ENCODE data around the gene INSIG1. TPM values are rescaled to one million over a fixed set of nuclear protein-coding genes. Genes with fewer than 3 reads are reported as not detected.

Gene INSIG1
- total RNA-seq, 2 experiments from 2014 or later = 145 to 164 TPM

- H3K9me3 Mint-ChIP-seq (ENCODE audit: low read depth) = peaks cover 5% of the 10 kb centered on the region
- H3K4me3 Mint-ChIP-seq = no peak overlapping the region
- ATAC-seq (no peak), DNase-seq (no peak)
- no peaks in the 10 kb centered on the region for H3K36me3 Mint-ChIP-seq
- no peaks in the 10 kb centered on the region for H3K4me1 Mint-ChIP-seq
- H3K27me3 Mint-ChIP-seq = no peaks in the 10 kb centered on the region
- CTCF ChIA-PET = no interaction called here
- no peak overlapping the region for H3K27ac Mint-ChIP-seq
Measured at GRCh38 chr7:155351120-155351870, 53.6 kb downstream of the INSIG1 start.

- H3K27me3 Mint-ChIP-seq = no peaks in the 10 kb centered on the region
- H3K4me1 Mint-ChIP-seq = no peaks in the 10 kb centered on the region
- H3K36me3 Mint-ChIP-seq = no peaks in the 10 kb centered on the region
- no peak for ATAC-seq
- no peak for DNase-seq
- H3K9me3 Mint-ChIP-seq (ENCODE audit: low read depth) = peaks cover 5% of the 10 kb centered on the region
- H3K4me3 Mint-ChIP-seq = no peak overlapping the region
- CTCF ChIA-PET = interaction anchor here (1.1 kb wide), 1 partner anchor 424 kb away, joined by 3 read pairs; no protein-coding TSS in a partner anchor
- no peak overlapping the region for H3K27ac Mint-ChIP-seq
Measured at GRCh38 chr7:155352076-155352752, 54.5 kb downstream of the INSIG1 start.

GRCh38 chr7:155352753-155353115 is 55.1 kb downstream of the INSIG1 start:
- no peaks in the 10 kb centered on the region for H3K27me3 Mint-ChIP-seq
- H3K36me3 Mint-ChIP-seq = no peaks in the 10 kb centered on the region
- no peak for ATAC-seq
- no peak for DNase-seq
- no peak overlapping the region for H3K4me3 Mint-ChIP-seq
- H3K27ac Mint-ChIP-seq = no peak overlapping the region
- H3K4me1 Mint-ChIP-seq = no peaks in the 10 kb centered on the region
- CTCF ChIA-PET = interaction anchor here (1.1 kb wide), 1 partner anchor 425 kb away, joined by 3 read pairs; no protein-coding TSS in a partner anchor
- peaks cover 5% of the 10 kb centered on the region for H3K9me3 Mint-ChIP-seq (ENCODE audit: low read depth)

- ATAC-seq (no peak), DNase-seq (no peak)
- Mint-ChIP-seq H3K27ac (no peak overlapping the region), H3K4me1 (no peaks in the 10 kb centered on the region), H3K27me3 (no peaks in the 10 kb centered on the region), H3K36me3 (no peaks in the 10 kb centered on the region), H3K9me3 (ENCODE audit: low read depth) (peaks cover 5% of the 10 kb centered on the region), H3K4me3 (no peak overlapping the region)
- CTCF ChIA-PET = interaction anchor here (1.1 kb wide), 1 partner anchor 9 kb away, joined by 3 read pairs; no protein-coding TSS in a partner anchor
Measured at GRCh38 chr7:155353256-155353897, 55.7 kb downstream of the INSIG1 start.

- Mint-ChIP-seq H3K36me3 (no peaks in the 10 kb centered on the region), H3K4me1 (no peaks in the 10 kb centered on the region), H3K27ac (no peak overlapping the region), H3K27me3 (no peaks in the 10 kb centered on the region), H3K4me3 (no peak overlapping the region), H3K9me3 (ENCODE audit: low read depth) (peaks cover 5% of the 10 kb centered on the region)
- ATAC-seq = no peak
- no peak for DNase-seq
- CTCF ChIA-PET = interaction anchor here (1.1 kb wide), 1 partner anchor 10 kb away, joined by 3 read pairs; no protein-coding TSS in a partner anchor
Measured at GRCh38 chr7:155354371-155355048, 56.8 kb downstream of the INSIG1 start.

GRCh38 chr7:155355176-155355575 is 57.5 kb downstream of the INSIG1 start:
- DNase-seq = no peak
- no peaks in the 10 kb centered on the region for H3K4me1 Mint-ChIP-seq
- no peak overlapping the region for H3K4me3 Mint-ChIP-seq
- CTCF ChIA-PET = no interaction called here
- no peaks in the 10 kb centered on the region for H3K27me3 Mint-ChIP-seq
- peaks cover 5% of the 10 kb centered on the region for H3K9me3 Mint-ChIP-seq (ENCODE audit: low read depth)
- ATAC-seq = no peak
- H3K27ac Mint-ChIP-seq = no peak overlapping the region
- no peaks in the 10 kb centered on the region for H3K36me3 Mint-ChIP-seq

- Mint-ChIP-seq H3K9me3 (ENCODE audit: low read depth) (peaks cover 5% of the 10 kb centered on the region), H3K36me3 (no peaks in the 10 kb centered on the region), H3K4me1 (no peaks in the 10 kb centered on the region), H3K27ac (no peak overlapping the region), H3K27me3 (peaks cover 4% of the 10 kb centered on the region), H3K4me3 (no peak overlapping the region)
- no peak for DNase-seq
- no peak for ATAC-seq
- CTCF ChIA-PET = interaction anchor here (1.2 to 1.5 kb wide), 2 partner anchors 151 to 442 kb away, joined by 3 to 4 read pairs; no protein-coding TSS in a partner anchor
Measured at GRCh38 chr7:155355745-155356144, 58.1 kb downstream of the INSIG1 start.

- no peak for DNase-seq
- no peak for ATAC-seq
- peaks cover 5% of the 10 kb centered on the region for H3K9me3 Mint-ChIP-seq (ENCODE audit: low read depth)
- H3K27me3 Mint-ChIP-seq = peaks cover 10% of the 10 kb centered on the region
- no peaks in the 10 kb centered on the region for H3K36me3 Mint-ChIP-seq
- no peak overlapping the region for H3K4me3 Mint-ChIP-seq
- no peak overlapping the region for H3K27ac Mint-ChIP-seq
- CTCF ChIA-PET = interaction anchor here (0.9 to 2.0 kb wide), 6 partner anchors 12 to 444 kb away, joined by 3 to 8 read pairs (median 4); no protein-coding TSS in a partner anchor
- H3K4me1 Mint-ChIP-seq = no peaks in the 10 kb centered on the region
Measured at GRCh38 chr7:155356323-155357105, 58.8 kb downstream of the INSIG1 start.

- Mint-ChIP-seq H3K36me3 (no peaks in the 10 kb centered on the region), H3K27me3 (peaks cover 20% of the 10 kb centered on the region), H3K9me3 (ENCODE audit: low read depth) (peaks cover 5% of the 10 kb centered on the region), H3K4me1 (no peaks in the 10 kb centered on the region), H3K27ac (peak overlapping the region; percentile 18), H3K4me3 (no peak overlapping the region)
- CTCF ChIA-PET = interaction anchor here (0.9 to 2.0 kb wide), 3 partner anchors 13 to 430 kb away, joined by 3 to 8 read pairs (median 6); no protein-coding TSS in a partner anchor
- ATAC-seq = no peak
- DNase-seq = no peak
Measured at GRCh38 chr7:155357573-155358041, 59.9 kb downstream of the INSIG1 start.

GRCh38 chr7:155358066-155358947 is 60.6 kb downstream of the INSIG1 start:
- H3K36me3 Mint-ChIP-seq = no peaks in the 10 kb centered on the region
- no peak overlapping the region for H3K4me3 Mint-ChIP-seq
- no peaks in the 10 kb centered on the region for H3K4me1 Mint-ChIP-seq
- no peak for DNase-seq
- no peak for ATAC-seq
- H3K27me3 Mint-ChIP-seq = peaks cover 23% of the 10 kb centered on the region
- CTCF ChIA-PET = interaction anchor here (1.9 to 2.0 kb wide), 2 partner anchors 13 to 431 kb away, joined by 6 to 8 read pairs; no protein-coding TSS in a partner anchor
- H3K9me3 Mint-ChIP-seq (ENCODE audit: low read depth) = peaks cover 5% of the 10 kb centered on the region
- no peak overlapping the region for H3K27ac Mint-ChIP-seq

- no peak for DNase-seq
- Mint-ChIP-seq H3K9me3 (ENCODE audit: low read depth) (peaks cover 5% of the 10 kb centered on the region), H3K27me3 (peaks cover 31% of the 10 kb centered on the region), H3K27ac (no peak overlapping the region), H3K4me1 (no peaks in the 10 kb centered on the region), H3K36me3 (no peaks in the 10 kb centered on the region), H3K4me3 (no peak overlapping the region)
- CTCF ChIA-PET = interaction anchor here (1.9 kb wide), 1 partner anchor 14 kb away, joined by 6 read pairs; no protein-coding TSS in a partner anchor
- ATAC-seq = no peak
Measured at GRCh38 chr7:155358948-155359712, 61.5 kb downstream of the INSIG1 start.

All from activated CD8-positive, alpha-beta memory T cell treated with anti-CD3 and anti-CD28 coated beads, Interleukin-2, amount 10 ng/mL, durations not matched to agents 7 days and 5 days (primary cell).